ENCODE measurements around the gene ZNF324.
"Not testable (repeated sequence)": the region's sequence is repeated elsewhere in the genome, so short reads cannot be mapped to it uniquely, and the experiment has no call there.

Gene ZNF324

DNA sequence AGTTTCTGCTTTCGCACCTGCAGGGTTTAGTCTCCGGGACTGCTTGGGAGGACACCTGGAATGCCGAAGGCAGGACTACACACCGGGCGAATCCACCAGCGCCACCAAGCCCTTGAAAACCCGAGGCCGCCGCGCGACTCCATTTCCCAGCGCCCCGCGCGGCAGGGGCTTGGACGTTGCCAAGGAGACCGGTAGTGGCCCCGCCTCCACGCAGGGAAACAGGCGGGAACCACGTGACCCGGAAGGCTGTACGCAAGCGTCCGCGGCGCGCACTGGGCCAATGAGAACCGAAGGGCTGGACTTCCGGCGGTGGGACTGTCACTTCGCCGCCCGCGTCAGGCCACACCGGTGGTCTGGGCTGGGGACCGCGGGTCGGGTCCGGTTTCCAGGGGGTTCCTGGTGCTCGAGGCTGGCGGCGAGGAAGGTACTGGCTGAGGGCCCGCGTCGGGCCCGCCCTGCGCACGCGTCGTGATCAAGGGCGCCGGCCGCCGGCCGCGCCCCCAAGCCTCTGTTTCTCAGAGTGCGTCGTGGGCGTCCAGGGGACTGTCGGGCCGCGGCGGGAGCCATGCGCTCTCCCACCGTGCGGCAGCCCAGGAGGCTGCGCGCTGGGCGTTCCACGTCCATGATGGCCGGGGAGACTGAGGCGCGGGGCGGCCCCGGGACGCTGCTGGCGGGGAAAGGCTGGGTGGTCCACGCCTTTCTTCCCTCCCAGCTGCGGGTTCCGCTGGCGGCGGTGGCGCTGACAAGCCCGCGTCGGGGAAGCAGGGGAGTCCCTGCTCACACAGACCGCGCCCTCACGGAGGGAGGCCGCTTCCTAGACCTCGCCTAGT is at the start of gene ZNF324:
Gene ZNF324, plus strand, starts transcription at position 321 of the 830 bp plus-strand sequence. CDS start 2,106 bp downstream, outside the sequence.
- DNase-seq (ENCODE audit: low read depth in 2 of 2, low spot score in 1 of 2) = peak; percentile 94 to 97

DNA sequence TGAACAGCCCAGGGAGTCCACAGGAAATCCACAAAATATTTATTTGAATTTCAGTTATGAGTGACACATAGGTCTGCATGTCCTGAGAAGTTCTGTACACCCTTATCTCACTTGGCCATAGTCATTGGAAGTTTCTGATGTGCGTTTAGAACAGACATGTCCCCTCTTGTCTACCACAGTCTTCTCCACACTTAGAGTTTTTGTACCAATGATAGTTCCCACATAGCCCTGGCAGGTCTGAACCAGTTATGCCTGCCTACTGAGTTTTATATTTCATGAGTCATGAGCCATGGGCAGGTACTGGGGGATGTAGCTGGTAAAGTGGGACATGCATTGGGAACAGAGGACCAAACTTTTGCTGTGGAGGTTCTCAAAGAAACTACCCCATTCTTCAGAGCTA is 38.3 kb upstream of the ZNF324 start:
- no peak for DNase-seq (ENCODE audit: low read depth in 2 of 2, low spot score in 1 of 2)

DNA sequence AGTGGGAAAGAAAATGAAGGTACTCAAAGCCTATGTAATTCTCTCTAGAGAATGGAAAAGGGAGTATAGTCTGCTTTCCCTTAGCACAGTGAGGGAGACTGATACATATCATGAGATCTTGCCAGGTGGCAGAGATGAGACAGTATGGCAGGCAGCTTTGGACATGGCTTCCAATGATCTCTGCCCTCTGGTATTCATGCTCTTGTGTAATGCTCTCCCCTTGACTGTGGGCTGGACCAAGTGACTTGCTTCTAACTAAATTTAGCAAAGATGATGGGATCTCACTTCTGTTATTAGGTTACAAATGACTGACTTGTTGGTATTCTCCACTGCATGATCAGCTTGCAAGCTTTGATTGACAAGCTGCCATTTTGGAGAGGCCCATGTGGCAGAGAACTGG is 37.1 kb upstream of the ZNF324 start:
- no peak for DNase-seq (ENCODE audit: low read depth in 2 of 2, low spot score in 1 of 2)

- no peak for DNase-seq (ENCODE audit: low read depth in 2 of 2, low spot score in 1 of 2)
These were observed 32.7 kb upstream of the ZNF324 start for GRCh38 chr19:58434217-58434616.

DNA sequence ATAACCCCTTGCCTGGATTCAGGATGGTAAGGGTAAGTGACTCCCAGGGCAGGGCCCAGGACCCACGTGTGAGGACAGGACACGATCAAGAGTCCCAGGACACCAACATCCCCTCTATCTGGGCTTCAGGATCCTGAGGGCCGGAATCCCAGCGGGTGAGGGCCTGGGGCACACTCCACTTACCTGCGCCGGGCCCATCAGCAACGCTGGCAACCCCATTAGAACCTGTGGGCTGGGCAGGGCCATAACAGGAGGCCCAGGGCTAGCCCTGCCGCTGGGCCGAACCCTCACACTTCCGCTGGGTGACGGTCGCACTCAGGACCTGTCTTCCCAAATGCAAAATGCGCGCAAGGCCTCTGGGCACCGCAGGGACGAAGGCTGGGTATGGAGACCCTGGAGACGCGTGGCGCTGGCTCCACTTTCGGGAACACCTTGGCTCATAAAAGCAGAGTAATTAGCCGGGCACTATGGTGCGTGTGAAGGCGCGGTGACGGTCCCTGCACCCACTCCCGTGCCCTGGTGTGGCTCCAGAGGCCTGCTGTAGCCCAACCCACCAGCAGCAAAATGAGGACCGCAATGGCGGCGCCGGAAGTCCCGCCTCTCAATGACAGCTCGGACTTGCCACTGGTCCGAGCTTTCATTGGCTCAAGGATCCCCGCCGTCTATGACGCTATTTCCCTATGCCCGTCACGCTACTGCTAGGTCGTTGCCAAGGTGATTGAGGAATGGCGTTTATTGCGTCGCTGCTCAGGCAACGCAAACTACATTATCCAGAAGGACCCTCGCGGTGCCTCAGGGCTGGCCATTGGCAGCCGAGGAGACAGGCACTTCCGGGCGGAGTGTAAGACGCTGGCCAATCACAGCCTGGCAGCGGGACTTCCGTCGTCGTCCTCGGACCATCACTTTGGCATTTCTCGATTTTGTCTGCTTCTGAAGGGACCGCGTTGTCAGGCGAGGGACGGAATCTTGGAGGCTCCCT is 27.0 kb upstream of the ZNF324 start, which contains the start of gene ZNF132:
Gene ZNF132, minus strand, starts transcription at position 578 of the 979 bp plus-strand sequence. Its CDS starts 332 bp downstream, at position 246.
- DNase-seq (ENCODE audit: low read depth in 2 of 2, low spot score in 1 of 2) = peak; percentile 80 to 85

GRCh38 chr19:58440556-58440955 is 26.3 kb upstream of the ZNF324 start:
- no peak for DNase-seq (ENCODE audit: low read depth in 2 of 2, low spot score in 1 of 2)

DNA sequence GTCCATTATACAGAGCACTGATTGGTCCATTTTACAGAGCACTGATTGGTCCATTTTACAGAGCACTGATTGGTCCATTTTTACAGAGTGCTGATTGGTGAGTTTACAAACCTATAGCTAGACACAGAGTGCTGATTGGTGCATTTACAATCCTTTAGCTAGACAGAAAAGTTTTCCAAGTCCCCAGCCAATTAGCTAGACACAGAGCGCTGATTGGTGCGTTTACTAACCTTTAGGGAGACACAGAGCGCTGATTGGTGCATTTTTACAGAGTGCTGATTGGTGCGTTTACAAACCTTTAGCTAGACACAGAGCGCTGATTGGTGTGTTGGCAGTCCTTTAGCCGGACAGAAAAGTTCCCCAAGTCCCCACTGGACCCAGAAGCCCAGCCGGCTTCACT is 23.9 kb upstream of the ZNF324 start:
- DNase-seq (ENCODE audit: low read depth in 2 of 2, low spot score in 1 of 2) = not testable (repeated sequence)

- not testable (repeated sequence) for DNase-seq (ENCODE audit: low read depth in 2 of 2, low spot score in 1 of 2)
These were observed 18.0 kb upstream of the ZNF324 start for GRCh38 chr19:58448860-58449259.

DNA sequence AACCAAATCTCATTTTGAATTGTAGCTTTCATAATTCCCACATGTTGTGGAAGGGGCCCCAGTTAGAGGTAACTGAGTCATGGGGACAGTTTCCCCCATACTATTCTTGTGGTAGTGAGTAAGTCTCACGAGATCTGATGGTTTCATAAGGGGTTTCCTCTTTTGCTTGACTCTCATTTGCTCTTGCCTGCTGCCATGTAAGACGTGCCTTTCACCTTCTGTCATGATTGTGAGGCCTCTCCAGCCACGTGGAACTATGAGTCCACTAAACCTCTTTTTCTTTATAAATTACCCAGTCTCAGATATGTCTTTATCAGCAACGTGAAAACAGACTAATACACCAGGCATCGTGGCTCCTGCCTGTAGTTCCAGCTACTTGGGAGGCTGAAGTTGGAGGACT is 16.9 kb upstream of the ZNF324 start:
- DNase-seq (ENCODE audit: low read depth in 2 of 2, low spot score in 1 of 2) = not testable (repeated sequence)

DNA sequence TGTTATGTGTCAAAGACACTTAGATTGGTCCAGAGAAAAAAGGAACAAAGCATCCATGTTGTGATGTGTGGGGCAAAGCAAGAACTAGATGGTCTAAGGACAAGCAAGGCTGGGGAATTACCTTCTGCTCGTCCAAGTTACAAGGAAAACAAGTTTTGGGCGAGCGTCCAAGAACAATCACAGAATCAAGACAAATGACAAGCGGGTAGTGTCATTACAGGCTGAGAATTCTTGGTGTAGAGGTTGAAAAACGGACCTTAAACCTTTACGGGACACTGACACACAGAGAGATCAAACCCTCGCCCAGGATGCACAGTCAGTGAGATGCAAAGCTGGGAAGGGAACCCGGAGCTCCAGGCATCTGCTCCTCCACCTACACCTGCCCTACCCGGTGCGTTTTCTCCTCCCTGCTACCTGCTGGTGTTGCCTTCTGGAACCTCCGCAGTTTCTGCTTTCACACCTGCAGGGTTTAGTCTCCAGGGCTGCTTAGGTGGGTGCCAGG is 16.0 kb upstream of the ZNF324 start:
- no peak for DNase-seq (ENCODE audit: low read depth in 2 of 2, low spot score in 1 of 2)

GRCh38 chr19:58451358-58452101 is 15.3 kb upstream of the ZNF324 start, which contains the start of gene ZNF324B:
Gene ZNF324B (plus strand): TSS chr19:58451622. CDS start chr19:58453702, 2,080 bp downstream.
- peak; percentile 90 to 91 for DNase-seq (ENCODE audit: low read depth in 2 of 2, low spot score in 1 of 2)

GRCh38 chr19:58453743-58454142 is 13.1 kb upstream of the ZNF324 start:
- no peak for DNase-seq (ENCODE audit: low read depth in 2 of 2, low spot score in 1 of 2)

GRCh38 chr19:58455306-58455705 is 11.6 kb upstream of the ZNF324 start:
- no peak for DNase-seq (ENCODE audit: low read depth in 2 of 2, low spot score in 1 of 2)

- DNase-seq (ENCODE audit: low read depth in 2 of 2, low spot score in 1 of 2) = no peak
These were observed 10.8 kb upstream of the ZNF324 start for GRCh38 chr19:58456111-58456510.

- DNase-seq (ENCODE audit: low read depth in 2 of 2, low spot score in 1 of 2) = no peak
These were observed 6.8 kb upstream of the ZNF324 start for GRCh38 chr19:58460039-58460438.

DNA sequence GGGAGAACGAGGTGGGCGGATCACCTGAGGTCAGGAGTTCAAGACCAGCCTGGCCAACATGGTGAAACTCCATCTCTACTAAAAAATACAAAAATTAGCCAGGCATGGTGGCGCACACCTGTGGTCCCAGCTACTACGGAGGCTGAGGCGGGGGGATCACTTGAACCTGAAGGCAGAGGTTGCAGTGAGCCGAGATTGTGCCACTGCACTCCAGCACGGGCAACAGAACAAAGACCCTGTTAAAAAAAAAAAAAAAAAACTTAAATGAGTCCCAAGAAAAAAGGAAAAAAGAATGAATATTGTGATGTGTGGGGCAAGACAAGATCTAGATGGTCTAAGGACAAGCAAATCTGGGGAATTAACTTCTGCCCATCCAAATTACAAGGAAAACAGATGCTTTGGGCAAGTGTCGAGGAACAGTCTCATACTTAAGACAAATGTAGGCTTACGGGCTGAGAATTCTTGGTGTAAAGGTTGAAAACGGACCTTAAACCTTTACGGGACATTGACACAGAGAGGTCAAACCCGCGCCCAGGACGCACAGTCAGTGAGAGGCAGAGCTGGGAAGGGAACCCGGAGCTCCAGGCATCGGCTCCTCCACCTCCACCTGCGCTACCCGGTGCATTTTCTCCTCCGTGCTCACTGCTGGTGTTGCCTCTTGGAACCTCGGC is 656 bp upstream of the ZNF324 start:
- no peak for DNase-seq (ENCODE audit: low read depth in 2 of 2, low spot score in 1 of 2)

DNA sequence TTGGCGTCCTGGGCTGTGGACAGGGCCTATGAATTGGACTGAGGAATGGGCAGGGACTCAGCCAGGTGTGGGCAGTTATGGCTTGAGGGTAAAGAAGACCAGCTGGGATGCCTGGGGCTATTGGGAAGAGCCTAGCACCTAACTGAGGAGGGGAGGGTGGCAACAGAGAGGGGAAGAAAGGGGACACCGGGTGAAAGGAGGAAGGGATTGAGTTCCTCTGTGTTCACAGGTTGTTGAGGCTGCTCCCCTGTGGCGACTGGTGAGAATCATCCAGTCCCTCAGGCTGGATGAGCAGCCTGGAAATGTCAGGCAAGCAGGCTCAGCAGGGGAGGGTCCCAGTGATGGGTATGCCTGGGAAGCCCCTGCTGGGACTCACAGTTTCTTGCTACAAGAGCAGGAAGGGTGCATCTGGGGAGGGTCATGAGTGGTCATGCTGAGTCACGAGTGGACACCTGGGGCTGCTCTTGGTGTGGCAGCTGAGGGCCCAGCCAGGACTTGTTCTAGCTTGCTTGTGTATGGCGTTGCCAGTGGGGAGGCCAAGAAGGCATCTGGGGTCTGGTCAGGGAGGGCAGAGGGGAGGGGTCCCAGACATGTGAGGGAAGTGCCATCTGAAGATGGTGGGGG is 1.4 kb downstream of the ZNF324 start:
- no peak for DNase-seq (ENCODE audit: low read depth in 2 of 2, low spot score in 1 of 2)

- DNase-seq (ENCODE audit: low read depth in 2 of 2, low spot score in 1 of 2) = no peak
These were observed 2.5 kb downstream of the ZNF324 start for GRCh38 chr19:58469241-58470013.
